ENCODE data around the gene APOBEC3C.

- TF ChIP-seq EZH2 (IDR thresholded peaks at IDR 0.05; ENCODE audit: borderline replicate concordance, insufficient read depth, low read length, poor library complexity, severe bottlenecking) (no peak), RAD21 (conservative IDR thresholded peaks at IDR 0.05) (no peak), POLR2AphosphoS5 (IDR thresholded peaks at IDR 0.05) (no peak), CTCF (IDR thresholded peaks at IDR 0.05; ENCODE audit: poor library complexity, severe bottlenecking) (no peak), SMC3 (conservative IDR thresholded peaks at IDR 0.05; ENCODE audit: poor library complexity) (no peak), EP300 (conservative IDR thresholded peaks at IDR 0.05; ENCODE audit: poor library complexity, severe bottlenecking) (no peak)
These were observed 48.3 kb upstream of the APOBEC3C start for GRCh38 chr22:38965614-38966379.

Measured in neural cell (in vitro differentiated cells).